ENCODE data around the gene VPS26A.

DNA sequence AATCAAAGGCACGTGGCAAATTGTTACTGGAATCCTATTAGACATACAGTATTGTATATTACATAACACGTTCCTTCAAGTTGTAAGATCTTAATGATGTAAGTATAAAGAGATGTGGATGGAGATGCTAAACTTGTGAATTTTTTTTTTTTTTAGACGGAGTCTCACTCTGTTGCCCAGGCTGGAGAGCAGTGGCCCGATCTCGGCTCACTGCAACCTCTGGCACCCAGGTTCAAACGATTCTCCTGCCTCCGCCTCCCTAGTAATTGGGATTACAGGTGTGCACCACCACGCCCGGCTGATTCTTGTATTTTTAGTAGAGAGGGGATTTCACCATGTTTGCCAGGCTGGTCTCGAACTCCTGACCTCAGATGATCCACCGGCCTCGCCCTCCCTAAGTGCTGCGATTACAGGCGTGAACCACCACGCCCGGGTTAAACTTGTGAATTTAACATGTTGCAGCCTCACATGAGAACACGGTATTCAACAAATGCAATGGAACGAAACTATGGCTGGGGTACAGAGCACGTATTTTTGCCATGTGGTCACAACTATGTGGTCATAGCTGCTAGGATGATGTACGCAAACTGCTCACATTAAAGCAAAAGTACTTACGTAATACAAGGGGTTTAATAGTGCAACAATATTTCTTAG is 55.2 kb downstream of the VPS26A start:
- TF ChIP-seq, protein P1, sequence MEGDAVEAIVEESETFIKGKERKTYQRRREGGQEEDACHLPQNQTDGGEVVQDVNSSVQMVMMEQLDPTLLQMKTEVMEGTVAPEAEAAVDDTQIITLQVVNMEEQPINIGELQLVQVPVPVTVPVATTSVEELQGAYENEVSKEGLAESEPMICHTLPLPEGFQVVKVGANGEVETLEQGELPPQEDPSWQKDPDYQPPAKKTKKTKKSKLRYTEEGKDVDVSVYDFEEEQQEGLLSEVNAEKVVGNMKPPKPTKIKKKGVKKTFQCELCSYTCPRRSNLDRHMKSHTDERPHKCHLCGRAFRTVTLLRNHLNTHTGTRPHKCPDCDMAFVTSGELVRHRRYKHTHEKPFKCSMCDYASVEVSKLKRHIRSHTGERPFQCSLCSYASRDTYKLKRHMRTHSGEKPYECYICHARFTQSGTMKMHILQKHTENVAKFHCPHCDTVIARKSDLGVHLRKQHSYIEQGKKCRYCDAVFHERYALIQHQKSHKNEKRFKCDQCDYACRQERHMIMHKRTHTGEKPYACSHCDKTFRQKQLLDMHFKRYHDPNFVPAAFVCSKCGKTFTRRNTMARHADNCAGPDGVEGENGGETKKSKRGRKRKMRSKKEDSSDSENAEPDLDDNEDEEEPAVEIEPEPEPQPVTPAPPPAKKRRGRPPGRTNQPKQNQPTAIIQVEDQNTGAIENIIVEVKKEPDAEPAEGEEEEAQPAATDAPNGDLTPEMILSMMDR (conservative IDR thresholded peaks at IDR 0.05 in 1 of 2, IDR thresholded peaks at IDR 0.05 in 1 of 2; ENCODE audit: low read depth in 1 of 2, low read length in 2 of 2) = no peak
- TF ChIP-seq EZH2 (IDR thresholded peaks at IDR 0.05; ENCODE audit: low read length, missing control alignments) = no peak

Measured in fibroblast of lung (primary cell).